WERI-Rb-1 (cell line): ENCODE measurements around the gene UPF1.

Source experiments
- DNase-seq: peaks from one replicate; pipeline ENCODE4 v3.0.0-alpha.2; 2020
- H3K27ac ChIP-seq: fragments of 250-450 bp; sonication (Bioruptor Pico); 2 replicates; pipeline ENCODE4 v1.5.1; 2020; ENCODE audit warnings: mild to moderate bottlenecking, moderate library complexity
- H3K27me3 ChIP-seq: fragments of 250-450 bp; sonication (Bioruptor Pico); 2 replicates; pipeline ENCODE4 v1.5.1; 2021; ENCODE audit warnings: mild to moderate bottlenecking, low read depth, moderate library complexity; ENCODE audit not compliant: insufficient read depth, severe bottlenecking
- H3K36me3 ChIP-seq: fragments of 250-450 bp; sonication (Bioruptor Pico); 2 replicates; pipeline ENCODE4 v1.5.1; 2020; ENCODE audit warnings: mild to moderate bottlenecking, moderate library complexity
- H3K4me3 ChIP-seq: 2 replicates; pipeline ENCODE4 v1.5.1; 2011; ENCODE audit warnings: low read depth, mild to moderate bottlenecking, control low read depth, low read length
- H3K9me3 ChIP-seq: fragments of 250-450 bp; sonication (Bioruptor Pico); 2 replicates; pipeline ENCODE4 v1.5.1; 2021; ENCODE audit warnings: mild to moderate bottlenecking, moderate library complexity; ENCODE audit not compliant: severe bottlenecking
- TF ChIP-seq, protein P1 (sequence below): IDR thresholded peaks from 2 replicates; pipeline ENCODE4 v1.5.1; 2011; ENCODE audit warnings: low read depth, mild to moderate bottlenecking, control low read depth, inconsistent platforms, low read length

Gene UPF1

DNA sequence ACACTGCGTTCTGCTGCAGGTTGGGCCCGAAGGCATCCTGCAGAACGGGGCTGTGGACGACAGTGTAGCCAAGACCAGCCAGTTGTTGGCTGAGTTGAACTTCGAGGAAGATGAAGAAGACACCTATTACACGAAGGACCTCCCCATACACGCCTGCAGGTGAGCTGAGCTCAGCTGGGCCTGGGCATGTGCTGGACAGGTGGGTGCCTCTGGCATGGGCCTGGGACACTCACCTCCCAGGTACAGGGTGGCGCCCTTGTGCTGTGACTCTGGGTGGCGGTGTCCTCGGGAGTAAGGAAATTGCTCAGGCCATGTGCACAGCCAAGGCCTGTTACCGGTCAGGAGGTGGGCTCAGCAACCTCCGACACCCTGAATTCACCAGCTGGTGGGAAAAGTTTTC is 14.2 kb downstream of the UPF1 start:
- DNase-seq, result no peak
- Histone ChIP-seq H3K9me3 (no peaks in the 10 kb centered on the region), H3K4me3 (no peak overlapping the region), H3K27ac (no peak overlapping the region), H3K36me3 (peaks cover 43% of the 10 kb centered on the region), H3K27me3 (no peaks in the 10 kb centered on the region)
- TF ChIP-seq, protein P1, sequence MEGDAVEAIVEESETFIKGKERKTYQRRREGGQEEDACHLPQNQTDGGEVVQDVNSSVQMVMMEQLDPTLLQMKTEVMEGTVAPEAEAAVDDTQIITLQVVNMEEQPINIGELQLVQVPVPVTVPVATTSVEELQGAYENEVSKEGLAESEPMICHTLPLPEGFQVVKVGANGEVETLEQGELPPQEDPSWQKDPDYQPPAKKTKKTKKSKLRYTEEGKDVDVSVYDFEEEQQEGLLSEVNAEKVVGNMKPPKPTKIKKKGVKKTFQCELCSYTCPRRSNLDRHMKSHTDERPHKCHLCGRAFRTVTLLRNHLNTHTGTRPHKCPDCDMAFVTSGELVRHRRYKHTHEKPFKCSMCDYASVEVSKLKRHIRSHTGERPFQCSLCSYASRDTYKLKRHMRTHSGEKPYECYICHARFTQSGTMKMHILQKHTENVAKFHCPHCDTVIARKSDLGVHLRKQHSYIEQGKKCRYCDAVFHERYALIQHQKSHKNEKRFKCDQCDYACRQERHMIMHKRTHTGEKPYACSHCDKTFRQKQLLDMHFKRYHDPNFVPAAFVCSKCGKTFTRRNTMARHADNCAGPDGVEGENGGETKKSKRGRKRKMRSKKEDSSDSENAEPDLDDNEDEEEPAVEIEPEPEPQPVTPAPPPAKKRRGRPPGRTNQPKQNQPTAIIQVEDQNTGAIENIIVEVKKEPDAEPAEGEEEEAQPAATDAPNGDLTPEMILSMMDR, result no peak

DNA sequence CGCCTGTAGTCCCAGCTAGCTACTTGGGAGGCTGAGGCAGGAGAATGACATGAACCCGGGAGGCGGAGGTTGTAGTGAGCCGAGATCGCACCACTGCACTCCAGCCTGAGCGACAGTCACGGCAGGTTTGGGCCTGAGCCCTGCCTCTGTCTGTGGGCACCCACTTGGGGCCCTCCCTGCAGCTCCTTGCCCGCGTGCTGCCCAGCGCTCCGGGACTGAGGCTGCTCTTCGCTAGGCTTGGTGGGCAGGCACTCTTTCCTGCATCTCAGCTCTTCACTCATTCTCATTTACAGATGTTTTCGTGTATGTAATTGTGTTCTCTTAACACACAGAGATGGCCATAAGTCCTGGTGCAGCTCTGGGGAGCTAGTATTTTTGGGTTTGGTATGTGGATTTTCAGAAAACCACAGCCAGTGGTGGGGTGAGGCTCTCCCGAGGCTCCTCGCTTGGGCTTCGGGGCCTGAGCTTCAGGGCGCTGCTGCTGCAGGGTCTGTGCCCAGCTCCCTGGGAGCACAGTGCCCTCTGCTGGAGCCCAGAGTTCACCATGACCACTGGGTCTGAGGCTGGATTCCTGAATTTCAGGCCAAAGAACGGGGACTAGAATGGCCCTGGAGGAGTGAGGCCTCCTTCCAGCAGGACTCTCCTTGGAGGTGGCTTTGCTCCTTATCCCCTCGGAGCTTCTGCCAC is 15.2 kb downstream of the UPF1 start:
- no peaks in the 10 kb centered on the region for H3K27me3 ChIP-seq
- H3K4me3 ChIP-seq, result no peak overlapping the region
- TF ChIP-seq, protein P1, result peak; percentile 94
- H3K27ac ChIP-seq, result no peak overlapping the region
- H3K36me3 ChIP-seq, result peaks cover 51% of the 10 kb centered on the region
- H3K9me3 ChIP-seq, result no peaks in the 10 kb centered on the region
- peak; percentile 75 for DNase-seq

DNA sequence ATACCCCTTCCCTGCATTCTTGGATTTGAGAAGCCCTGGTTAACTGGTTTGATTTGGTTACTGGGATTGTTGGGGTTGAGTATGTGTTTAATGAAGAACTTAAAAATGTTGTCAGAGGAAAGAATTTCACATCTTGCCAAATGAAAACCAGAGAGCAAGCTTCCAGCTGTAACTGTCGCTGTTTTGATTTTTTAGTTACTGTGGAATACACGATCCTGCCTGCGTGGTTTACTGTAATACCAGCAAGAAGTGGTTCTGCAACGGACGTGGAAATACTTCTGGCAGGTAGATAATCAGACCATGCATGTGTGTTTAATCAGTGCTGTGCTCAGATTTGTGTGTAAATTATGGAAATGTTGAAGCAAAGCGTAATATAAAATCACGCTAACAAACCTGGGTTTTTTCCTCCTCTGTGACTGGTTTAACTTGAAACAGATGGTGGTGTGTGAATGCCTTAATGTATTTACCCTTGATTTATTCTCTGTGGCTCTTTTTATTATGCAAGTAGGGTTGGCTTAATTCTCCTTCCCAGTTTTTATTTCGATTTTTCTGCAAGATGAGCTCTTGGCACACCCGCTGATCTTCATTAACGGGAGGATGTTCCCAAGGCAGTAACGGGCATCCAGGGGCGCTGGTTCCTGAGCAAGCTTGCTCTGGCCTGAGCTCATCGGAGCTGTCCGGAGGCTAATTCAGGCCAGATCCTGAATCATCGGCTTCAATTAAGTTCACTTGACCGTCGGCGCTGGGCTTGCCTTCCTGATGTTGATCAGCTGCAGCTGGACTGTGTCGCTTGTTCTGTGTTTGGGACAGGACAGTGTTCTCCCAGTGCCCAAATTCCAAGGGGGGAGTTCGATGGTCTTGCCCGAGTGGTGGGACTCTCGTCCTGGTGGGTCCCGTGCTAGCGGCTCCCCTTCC is 16.0 kb downstream of the UPF1 start:
- H3K27me3 ChIP-seq, result no peaks in the 10 kb centered on the region
- H3K27ac ChIP-seq, result no peak overlapping the region
- DNase-seq, result no peak
- TF ChIP-seq, protein P1, result no peak
- peaks cover 57% of the 10 kb centered on the region for H3K36me3 ChIP-seq
- H3K9me3 ChIP-seq, result no peaks in the 10 kb centered on the region
- H3K4me3 ChIP-seq, result no peak overlapping the region

DNA sequence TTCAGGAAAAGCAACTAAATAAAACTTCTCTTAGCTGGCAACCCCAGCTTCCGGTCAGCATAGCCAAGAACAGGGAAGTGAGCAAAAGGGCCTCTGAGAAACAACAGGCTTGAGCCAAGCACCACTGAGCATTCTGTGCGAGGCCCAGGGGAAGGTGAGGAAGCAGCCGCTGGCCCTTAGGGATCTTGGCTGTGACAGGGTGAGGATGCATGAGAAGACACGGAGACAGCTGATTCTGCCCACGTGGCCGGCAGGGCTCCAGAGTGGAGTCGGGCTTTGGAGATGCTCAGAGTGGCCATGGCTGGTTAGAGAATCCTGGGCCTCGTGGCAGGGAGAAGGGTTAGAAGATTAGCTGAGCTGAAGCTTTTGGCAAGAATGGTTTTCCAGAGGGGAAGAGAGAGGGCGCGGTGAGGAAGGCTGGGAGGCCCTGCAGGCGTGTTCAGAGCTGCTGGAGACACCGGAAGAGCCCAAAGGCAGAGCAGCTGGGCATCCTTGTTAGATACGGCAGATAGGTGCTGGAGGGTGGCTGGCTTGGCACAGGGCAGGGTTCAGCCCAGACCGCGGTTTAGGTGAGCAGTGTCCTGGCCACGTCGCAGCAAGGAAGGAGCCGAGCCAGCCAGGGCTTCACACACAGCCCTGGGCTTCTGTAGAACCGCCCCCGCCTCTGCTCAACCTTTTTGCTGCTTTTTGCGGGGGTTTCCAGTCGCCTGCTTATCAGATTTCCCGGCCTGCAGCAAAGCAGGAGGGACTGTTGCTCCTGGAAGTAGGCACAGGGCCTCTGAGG is 17.3 kb downstream of the UPF1 start:
- no peak for DNase-seq

DNA sequence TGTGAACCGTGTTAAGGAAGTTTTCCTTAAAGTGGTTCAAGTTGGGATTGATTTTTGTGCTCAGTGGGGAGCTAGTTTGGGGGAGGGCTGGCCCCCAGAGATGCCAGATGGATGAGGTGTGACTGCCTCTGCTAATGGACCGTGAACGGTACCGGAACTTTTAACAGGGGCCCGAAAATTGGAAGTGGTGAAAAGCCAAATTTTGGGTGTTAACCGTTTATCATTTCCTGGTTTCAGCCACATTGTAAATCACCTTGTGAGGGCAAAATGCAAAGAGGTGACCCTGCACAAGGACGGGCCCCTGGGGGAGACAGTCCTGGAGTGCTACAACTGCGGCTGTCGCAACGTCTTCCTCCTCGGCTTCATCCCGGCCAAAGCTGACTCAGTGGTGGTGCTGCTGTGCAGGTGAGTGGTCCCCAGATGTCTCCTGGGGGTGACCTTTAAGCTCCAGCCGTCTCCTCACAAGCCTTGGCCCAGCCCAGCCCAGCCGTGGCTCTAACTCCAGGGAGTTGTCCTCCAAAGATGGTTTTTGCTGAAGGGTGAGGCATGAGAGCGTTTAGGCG is 18.2 kb downstream of the UPF1 start:
- DNase-seq, result no peak
- TF ChIP-seq, protein P1, result no peak
- H3K27me3 ChIP-seq, result no peaks in the 10 kb centered on the region
- no peak overlapping the region for H3K4me3 ChIP-seq
- peaks cover 78% of the 10 kb centered on the region for H3K36me3 ChIP-seq
- no peaks in the 10 kb centered on the region for H3K9me3 ChIP-seq
- H3K27ac ChIP-seq, result no peak overlapping the region

More for the DNA sequence above, 17.3 kb downstream of the UPF1 start:
- Histone ChIP-seq H3K36me3 (peaks cover 70% of the 10 kb centered on the region), H3K9me3 (no peaks in the 10 kb centered on the region), H3K27me3 (no peaks in the 10 kb centered on the region), H3K27ac (no peak overlapping the region), H3K4me3 (no peak overlapping the region)
- TF ChIP-seq, protein P1, result no peak
